ENCODE results near the gene TLK1.

- no peak for TF ChIP-seq CTCF (conservative IDR thresholded peaks at IDR 0.05; ENCODE audit: low read depth, low read length)
- no peak for TF ChIP-seq MAZ (IDR thresholded peaks at IDR 0.05; ENCODE audit: borderline replicate concordance, low read depth, low read length)
- TF ChIP-seq USF2 (IDR thresholded peaks at IDR 0.05; ENCODE audit: low read depth, low read length) = no peak
- no peak for TF ChIP-seq POLR2A (IDR thresholded peaks at IDR 0.05; ENCODE audit: low read depth, low read length)
- no peak for TF ChIP-seq RFX5 (IDR thresholded peaks at IDR 0.05; ENCODE audit: low read depth, low read length)
- TF ChIP-seq NFE2L2 (IDR thresholded peaks at IDR 0.05; ENCODE audit: low read depth, low read length) = no peak
- TF ChIP-seq MXI1 (IDR thresholded peaks at IDR 0.05; ENCODE audit: borderline replicate concordance, low read depth, low read length) = no peak
- TF ChIP-seq FOS (IDR thresholded peaks at IDR 0.05; ENCODE audit: low read depth, low read length) = no peak
- no peak for TF ChIP-seq RAD21 (IDR thresholded peaks at IDR 0.05; ENCODE audit: low read length)
- TF ChIP-seq RCOR1 (IDR thresholded peaks at IDR 0.05; ENCODE audit: insufficient replicate concordance, low read length) = no peak
- no peak for TF ChIP-seq CEBPB (IDR thresholded peaks at IDR 0.05; ENCODE audit: low read depth, low read length)
- no peak for TF ChIP-seq SMC3 (IDR thresholded peaks at IDR 0.05; ENCODE audit: low read depth, low read length)
- no peak for TF ChIP-seq BHLHE40 (IDR thresholded peaks at IDR 0.05; ENCODE audit: low read depth, low read length)
Measured at GRCh38 chr2:171154348-171154747, 6.3 kb downstream of the TLK1 start.
